T-helper 1 cell treated with Interleukin-12 subunit alpha and Interleukin-12 subunit beta and Interleukin-4 antibody, amounts not matched to agents 30 μg/mL and 1 μg/mL, for 36 hours (primary cell): ENCODE data around the gene P2RX2.

ENCODE experiments used
- H3K27ac Mint-ChIP-seq: one replicate; pipeline ENCODE4 v1.8.0; 2021; ENCODE audit warnings: mild to moderate bottlenecking, mixed read lengths
- H3K27me3 Mint-ChIP-seq: one replicate; pipeline ENCODE4 v1.8.0; 2021; ENCODE audit warnings: low read depth, mixed read lengths
- H3K36me3 Mint-ChIP-seq: one replicate; pipeline ENCODE4 v1.8.0; 2021; ENCODE audit warnings: low read depth, mixed read lengths
- H3K4me1 Mint-ChIP-seq: one replicate; pipeline ENCODE4 v1.8.0; 2021; ENCODE audit warnings: low read depth, mixed read lengths
- H3K4me3 Mint-ChIP-seq: one replicate; pipeline ENCODE4 v1.8.0; 2021; ENCODE audit warnings: mild to moderate bottlenecking, moderate library complexity, mixed read lengths
- H3K9me3 Mint-ChIP-seq: one replicate; pipeline ENCODE4 v1.8.0; 2021; ENCODE audit warnings: mixed read lengths

The P2RX2 gene

DNA sequence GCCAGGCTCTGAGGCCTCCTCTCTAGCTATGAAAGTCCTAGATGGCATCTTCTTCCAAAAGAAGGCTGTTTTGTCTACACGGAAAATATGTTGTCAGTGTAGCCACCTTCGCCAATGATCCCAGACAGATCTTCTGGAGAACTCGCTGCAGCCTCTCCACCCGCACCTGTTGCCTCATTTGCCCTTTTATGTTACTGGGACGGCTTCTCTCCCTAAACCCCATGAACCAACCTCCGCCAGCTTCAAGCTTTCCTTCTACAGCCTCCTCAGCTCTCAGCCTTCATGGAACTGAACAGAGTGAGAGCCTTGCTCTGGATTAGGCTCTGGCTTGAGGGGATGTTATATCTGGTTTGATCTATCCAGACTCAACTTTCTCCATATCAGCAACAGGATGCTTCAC lies 10.8 kb downstream of the P2RX2 start:
- Mint-ChIP-seq H3K27me3 (no peaks in the 10 kb centered on the region), H3K4me3 (no peak overlapping the region), H3K36me3 (peaks cover 38% of the 10 kb centered on the region), H3K9me3 (no peaks in the 10 kb centered on the region), H3K27ac (no peak overlapping the region), H3K4me1 (no peaks in the 10 kb centered on the region)

DNA sequence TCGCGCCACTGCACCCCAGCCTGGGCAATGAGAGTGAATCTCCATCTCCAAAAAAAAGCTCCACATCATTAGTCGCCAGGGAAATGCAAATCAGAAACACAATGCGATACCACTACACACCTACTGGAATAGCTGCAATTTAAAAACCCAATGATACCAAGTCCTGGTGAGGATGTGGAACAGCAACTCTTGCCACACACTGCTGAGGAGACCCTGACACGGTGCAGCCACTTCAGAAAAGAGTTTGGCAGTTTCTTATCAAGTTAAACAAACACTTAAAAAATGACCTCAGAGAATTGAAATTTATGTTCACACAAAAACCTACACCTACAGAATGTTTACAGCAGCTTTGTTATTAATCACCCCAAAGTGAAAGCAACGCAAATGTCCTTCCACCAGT lies 12.1 kb downstream of the P2RX2 start:
- Mint-ChIP-seq H3K4me3 (no peak overlapping the region), H3K27ac (no peak overlapping the region), H3K4me1 (no peaks in the 10 kb centered on the region), H3K27me3 (no peaks in the 10 kb centered on the region), H3K36me3 (peaks cover 48% of the 10 kb centered on the region), H3K9me3 (no peaks in the 10 kb centered on the region)

DNA sequence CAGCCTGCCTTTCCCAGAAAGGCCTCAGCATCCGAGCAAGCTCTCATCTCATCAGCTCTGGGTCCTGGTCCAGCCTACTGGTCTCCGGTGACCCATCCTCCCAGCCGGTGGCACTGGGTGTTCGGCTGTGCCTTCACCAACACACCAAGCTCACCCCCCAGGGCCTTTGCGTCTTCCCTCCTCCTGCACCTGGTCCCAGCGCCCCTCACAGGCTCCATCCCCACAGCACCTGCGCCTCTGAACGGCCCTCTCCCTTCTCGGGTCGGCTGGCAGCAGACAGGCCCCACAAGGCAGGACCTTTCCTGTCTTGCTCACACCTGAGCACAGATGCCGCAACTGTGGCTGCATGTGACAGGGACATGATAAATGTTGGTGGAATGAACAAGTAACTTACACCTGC lies 13.1 kb downstream of the P2RX2 start:
- H3K27me3 Mint-ChIP-seq: no peaks in the 10 kb centered on the region
- H3K27ac Mint-ChIP-seq: no peak overlapping the region
- H3K4me1 Mint-ChIP-seq: no peaks in the 10 kb centered on the region
- peaks cover 52% of the 10 kb centered on the region for H3K36me3 Mint-ChIP-seq
- no peaks in the 10 kb centered on the region for H3K9me3 Mint-ChIP-seq
- no peak overlapping the region for H3K4me3 Mint-ChIP-seq

DNA sequence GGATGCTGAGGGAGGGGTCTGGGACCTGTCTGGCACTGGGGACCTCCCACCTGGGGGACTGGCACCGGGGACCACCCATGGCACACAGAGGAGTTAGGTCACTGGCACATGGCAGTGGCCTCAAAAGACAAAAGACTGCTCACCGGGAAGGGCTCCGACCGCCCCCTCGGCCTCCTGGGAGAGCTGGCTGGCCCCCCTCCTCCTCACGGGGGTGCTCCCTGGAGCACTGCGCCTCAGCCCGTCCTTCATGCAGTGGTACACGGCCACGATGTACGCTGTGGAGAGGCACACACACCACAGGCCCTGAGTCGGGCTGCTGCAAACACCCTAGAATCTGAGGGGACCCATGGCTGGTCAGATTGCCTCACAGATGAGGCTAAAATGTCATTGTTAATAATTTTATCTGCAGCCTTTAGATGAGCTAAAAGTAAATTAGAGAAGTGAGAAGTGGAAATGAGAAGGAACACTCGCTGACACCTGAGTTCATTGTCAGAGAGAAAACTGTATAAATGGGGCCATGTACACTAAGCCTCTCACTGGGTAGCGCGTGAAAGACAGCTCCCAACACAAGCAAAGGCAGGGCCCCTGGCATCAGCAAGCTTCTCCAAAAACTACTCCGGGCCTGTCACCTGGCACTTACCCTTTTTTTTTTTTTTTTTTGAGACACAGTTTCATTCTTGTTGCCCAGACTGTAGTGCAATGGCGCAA lies 14.1 kb downstream of the P2RX2 start:
- no peaks in the 10 kb centered on the region for H3K9me3 Mint-ChIP-seq

DNA sequence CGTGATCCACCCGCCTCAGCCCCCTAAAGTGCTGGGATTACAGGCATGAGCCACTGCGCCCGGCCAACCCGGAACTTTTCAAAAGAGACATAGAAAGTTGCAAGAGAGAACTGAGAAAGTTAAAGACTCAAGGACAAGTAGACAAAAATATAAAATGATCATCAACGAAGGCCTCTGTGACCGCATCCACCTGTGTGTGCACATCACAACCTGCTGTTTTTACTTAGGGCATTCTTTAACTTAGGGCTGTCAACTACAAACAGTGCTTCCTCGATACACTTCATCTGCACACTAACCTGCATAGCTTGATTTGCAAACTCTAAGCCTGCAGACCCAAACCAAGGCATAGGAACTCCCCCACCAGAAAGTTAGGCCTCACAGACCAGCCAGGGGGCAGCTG lies 14.8 kb downstream of the P2RX2 start:
- no peak overlapping the region for H3K4me3 Mint-ChIP-seq
- no peaks in the 10 kb centered on the region for H3K9me3 Mint-ChIP-seq
- H3K27me3 Mint-ChIP-seq: no peaks in the 10 kb centered on the region
- peaks cover 11% of the 10 kb centered on the region for H3K4me1 Mint-ChIP-seq
- no peak overlapping the region for H3K27ac Mint-ChIP-seq
- peaks cover 64% of the 10 kb centered on the region for H3K36me3 Mint-ChIP-seq

More for the DNA sequence above, 14.1 kb downstream of the P2RX2 start:
- no peak overlapping the region for H3K4me3 Mint-ChIP-seq
- H3K4me1 Mint-ChIP-seq: peaks cover 7% of the 10 kb centered on the region
- no peaks in the 10 kb centered on the region for H3K27me3 Mint-ChIP-seq
- no peak overlapping the region for H3K27ac Mint-ChIP-seq
- H3K36me3 Mint-ChIP-seq: peaks cover 59% of the 10 kb centered on the region

DNA sequence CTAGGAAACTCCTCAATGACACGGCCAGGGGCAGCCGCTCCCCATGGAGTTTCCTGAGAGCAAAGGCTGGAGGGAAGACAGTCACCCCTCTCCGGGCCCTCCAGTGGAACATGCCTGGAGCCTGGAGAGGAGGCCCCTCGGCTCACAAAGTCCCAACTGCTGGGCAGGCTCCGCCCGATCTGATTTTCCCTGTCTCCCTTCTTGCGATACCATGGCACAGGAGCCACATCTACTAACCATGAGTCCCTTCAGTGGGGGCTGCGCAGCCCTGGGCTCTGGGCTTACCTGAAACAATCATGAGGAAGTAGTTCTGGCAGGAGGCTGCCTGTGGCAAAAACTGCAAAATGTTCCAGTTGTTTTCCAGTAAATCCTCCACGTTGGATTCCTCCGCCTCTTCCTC lies 15.3 kb downstream of the P2RX2 start:
- peaks cover 11% of the 10 kb centered on the region for H3K4me1 Mint-ChIP-seq
- no peak overlapping the region for H3K4me3 Mint-ChIP-seq
- H3K36me3 Mint-ChIP-seq: peaks cover 62% of the 10 kb centered on the region
- H3K9me3 Mint-ChIP-seq: no peaks in the 10 kb centered on the region
- H3K27me3 Mint-ChIP-seq: no peaks in the 10 kb centered on the region
- no peak overlapping the region for H3K27ac Mint-ChIP-seq

DNA sequence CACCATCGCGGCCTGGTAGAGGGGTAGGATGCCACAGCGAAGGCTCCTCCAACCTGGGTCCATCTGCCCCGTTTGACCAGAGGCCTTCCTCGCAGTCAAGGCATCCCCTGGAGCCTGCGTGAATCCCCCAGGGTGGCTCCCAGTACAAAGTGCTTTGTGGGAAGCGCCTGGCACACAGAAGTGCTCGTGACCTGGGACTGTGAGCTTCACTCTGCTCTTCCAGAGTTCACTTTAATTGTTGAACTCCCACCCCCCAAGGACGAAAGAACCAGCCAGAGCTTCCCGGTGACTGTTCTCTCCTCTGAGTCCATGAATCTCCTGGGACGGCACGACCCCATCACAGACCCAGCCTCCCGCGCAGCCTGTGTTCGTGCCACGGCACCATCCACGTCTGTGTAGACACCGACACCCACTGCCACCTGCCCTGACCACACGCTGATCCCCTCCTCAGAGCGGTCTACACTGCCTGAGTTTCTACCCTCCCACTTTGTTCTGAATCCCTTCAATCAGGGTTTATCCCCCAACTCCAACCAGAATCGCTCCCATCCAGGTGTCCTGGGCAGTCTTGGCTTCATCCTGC lies 15.9 kb downstream of the P2RX2 start:
- H3K4me1 Mint-ChIP-seq: peaks cover 11% of the 10 kb centered on the region
- H3K27me3 Mint-ChIP-seq: no peaks in the 10 kb centered on the region
- H3K27ac Mint-ChIP-seq: no peak overlapping the region
- no peak overlapping the region for H3K4me3 Mint-ChIP-seq
- no peaks in the 10 kb centered on the region for H3K9me3 Mint-ChIP-seq
- H3K36me3 Mint-ChIP-seq: peaks cover 59% of the 10 kb centered on the region

DNA sequence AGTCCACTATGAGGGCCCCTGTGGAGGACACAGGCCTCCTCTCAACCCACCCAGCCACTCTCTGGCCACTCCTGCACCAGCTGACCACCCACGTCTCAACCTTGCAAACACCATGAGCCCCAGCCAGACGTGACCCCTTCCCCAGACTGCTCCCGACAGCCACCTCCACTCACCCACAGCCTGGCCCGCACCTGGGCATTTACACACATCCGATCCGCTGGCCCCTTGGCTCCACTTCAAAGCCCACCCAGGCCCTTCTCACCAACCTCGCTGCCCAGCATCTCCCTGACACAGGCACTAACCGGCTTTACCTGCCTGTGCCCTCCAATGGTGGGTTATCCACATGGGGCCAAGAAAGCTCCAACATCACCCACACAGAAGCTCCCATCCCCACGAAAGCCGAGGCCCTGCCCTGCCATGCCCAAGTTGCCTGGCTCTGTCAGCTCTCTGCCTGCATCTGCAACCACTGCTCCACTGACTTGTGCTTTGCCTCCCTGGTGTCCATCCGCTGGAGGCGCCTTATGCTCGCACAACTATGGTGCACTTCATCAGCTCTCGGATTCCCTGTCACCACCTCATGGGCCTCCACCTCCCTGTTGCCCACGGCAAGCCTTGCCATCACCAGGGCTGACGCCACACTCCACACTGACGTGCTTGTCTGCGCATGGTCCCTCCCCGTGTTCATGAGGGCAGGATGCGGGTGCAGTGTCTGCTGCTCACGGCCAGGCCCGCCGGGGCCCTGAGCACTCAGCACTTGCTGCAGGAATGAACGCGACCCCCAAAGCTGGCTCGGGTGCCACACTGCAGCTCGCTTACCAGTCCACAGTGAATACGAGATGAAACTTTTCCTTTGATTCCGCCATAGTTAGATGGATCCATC lies 16.7 kb downstream of the P2RX2 start:
- H3K4me1 Mint-ChIP-seq: peaks cover 11% of the 10 kb centered on the region
- no peaks in the 10 kb centered on the region for H3K9me3 Mint-ChIP-seq
- H3K36me3 Mint-ChIP-seq: peaks cover 55% of the 10 kb centered on the region
- no peak overlapping the region for H3K27ac Mint-ChIP-seq
- H3K4me3 Mint-ChIP-seq: no peak overlapping the region
- H3K27me3 Mint-ChIP-seq: no peaks in the 10 kb centered on the region

DNA sequence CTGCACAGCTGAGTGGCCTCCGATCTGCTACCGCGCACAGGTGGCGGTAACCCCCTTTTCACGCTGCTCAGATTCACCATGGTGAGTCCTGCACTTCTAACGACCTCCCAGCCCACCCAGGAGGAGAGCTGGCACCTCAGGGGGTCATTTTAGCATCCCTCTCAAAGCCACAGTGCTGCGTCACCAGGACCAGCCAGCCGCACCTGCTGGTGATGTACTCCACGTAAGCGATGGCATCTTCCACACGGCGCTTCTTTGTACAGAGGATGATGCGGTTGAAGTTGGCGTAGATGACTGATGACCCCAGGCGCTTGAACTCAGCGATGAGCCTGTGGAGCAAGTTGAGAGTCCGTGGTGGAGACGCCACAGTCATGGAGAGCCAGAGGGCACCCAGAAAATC lies 19.2 kb downstream of the P2RX2 start:
- peaks cover 44% of the 10 kb centered on the region for H3K36me3 Mint-ChIP-seq
- H3K9me3 Mint-ChIP-seq: no peaks in the 10 kb centered on the region
- no peaks in the 10 kb centered on the region for H3K27me3 Mint-ChIP-seq

DNA sequence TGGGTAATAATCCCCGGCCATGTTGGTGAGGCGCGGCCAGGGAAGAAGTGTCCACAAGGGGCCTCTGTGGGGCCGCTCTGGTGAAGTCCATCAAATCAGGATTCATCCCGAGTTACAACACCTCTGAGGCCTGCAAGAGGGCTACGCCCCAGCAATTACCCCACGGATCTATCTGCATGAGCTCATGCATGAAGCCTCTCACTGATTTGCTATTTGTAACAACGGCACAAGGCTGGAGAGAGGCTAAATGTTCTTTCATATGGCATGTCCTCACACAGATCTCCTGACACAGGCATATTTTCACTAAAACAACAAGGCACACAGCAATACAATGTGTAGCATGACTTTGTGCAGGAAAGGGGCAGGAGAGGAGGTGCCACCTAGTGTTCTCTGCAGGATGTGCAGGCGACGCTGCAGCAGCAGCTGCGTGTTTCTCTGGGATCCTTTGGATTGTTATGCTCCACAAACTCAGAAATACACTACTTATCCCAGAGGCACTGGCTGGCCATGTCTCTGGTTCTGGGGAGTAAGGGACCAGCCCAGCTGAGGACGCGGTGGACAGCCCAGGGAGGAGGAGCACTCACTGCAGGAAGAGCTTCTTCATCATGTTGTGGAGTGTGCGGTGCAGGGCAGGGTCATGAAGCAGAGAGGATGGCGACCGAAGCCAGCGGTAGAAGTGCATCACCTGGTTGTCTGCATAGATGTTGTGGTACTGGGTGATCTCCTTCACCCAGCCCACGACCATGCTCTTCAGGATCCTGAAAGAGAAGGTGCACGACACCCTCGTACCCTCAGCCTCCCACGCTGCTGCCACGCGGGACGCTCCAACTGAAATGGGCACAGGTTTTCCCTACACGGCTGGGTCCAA lies 20.2 kb downstream of the P2RX2 start:
- Mint-ChIP-seq H3K9me3 (no peaks in the 10 kb centered on the region), H3K36me3 (peaks cover 45% of the 10 kb centered on the region), H3K4me1 (peaks cover 11% of the 10 kb centered on the region), H3K4me3 (no peak overlapping the region), H3K27ac (no peak overlapping the region), H3K27me3 (no peaks in the 10 kb centered on the region)

More for the DNA sequence above, 19.2 kb downstream of the P2RX2 start:
- H3K4me3 Mint-ChIP-seq: no peak overlapping the region
- peaks cover 11% of the 10 kb centered on the region for H3K4me1 Mint-ChIP-seq
- no peak overlapping the region for H3K27ac Mint-ChIP-seq

DNA sequence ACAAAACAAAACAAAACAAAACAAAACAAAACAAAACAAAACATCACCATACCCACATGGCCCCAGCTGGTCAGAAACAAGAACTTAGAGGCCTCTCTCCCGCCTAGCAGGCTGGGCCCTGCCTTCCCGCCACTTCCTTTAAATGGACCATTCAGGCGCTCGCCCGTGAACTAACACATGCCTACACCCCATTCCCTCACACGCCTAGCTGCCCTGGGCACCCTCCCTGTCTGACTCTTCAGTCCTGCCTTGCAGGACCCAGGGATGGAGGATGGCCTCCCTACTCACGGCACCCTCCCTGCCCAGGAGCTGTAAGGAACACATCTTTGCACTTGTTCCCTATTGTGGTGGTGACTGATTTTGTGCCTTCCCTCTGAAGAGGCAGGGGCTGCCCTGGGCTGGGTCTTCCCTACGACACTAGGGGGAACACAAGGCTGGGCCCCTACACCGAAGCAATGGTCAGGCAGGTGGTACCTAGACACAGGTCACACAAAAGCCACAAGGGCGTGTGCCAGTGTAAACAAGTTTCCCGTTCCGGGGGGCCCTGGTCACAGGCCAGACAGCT lies 21.5 kb downstream of the P2RX2 start:
- no peak overlapping the region for H3K27ac Mint-ChIP-seq
- H3K36me3 Mint-ChIP-seq: peaks cover 36% of the 10 kb centered on the region
- H3K4me3 Mint-ChIP-seq: no peak overlapping the region

DNA sequence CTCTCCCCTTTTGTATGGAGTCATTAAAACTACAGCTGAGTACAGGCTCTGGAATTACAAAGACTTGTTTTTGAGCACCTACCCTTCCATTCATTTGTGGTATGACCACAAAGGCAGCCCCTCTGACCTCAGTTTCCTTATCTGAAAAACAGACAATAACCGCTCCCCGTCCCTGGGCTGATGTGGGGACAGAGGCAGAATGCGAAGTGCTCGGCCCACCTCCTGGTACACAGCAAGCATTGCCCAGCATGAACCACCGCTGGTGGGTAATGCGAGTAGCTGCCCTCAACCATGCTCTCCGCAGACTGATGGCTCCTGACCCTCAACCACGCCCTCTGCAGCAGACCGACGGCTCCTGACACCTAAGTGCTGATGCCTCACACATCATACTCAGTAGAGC lies 22.4 kb downstream of the P2RX2 start:
- peaks cover 11% of the 10 kb centered on the region for H3K4me1 Mint-ChIP-seq
- no peaks in the 10 kb centered on the region for H3K9me3 Mint-ChIP-seq
- H3K27me3 Mint-ChIP-seq: no peaks in the 10 kb centered on the region
- H3K36me3 Mint-ChIP-seq: peaks cover 29% of the 10 kb centered on the region
- H3K27ac Mint-ChIP-seq: no peak overlapping the region
- no peak overlapping the region for H3K4me3 Mint-ChIP-seq

More for the DNA sequence above, 21.5 kb downstream of the P2RX2 start:
- H3K9me3 Mint-ChIP-seq: no peaks in the 10 kb centered on the region
- no peaks in the 10 kb centered on the region for H3K27me3 Mint-ChIP-seq
- H3K4me1 Mint-ChIP-seq: peaks cover 11% of the 10 kb centered on the region

DNA sequence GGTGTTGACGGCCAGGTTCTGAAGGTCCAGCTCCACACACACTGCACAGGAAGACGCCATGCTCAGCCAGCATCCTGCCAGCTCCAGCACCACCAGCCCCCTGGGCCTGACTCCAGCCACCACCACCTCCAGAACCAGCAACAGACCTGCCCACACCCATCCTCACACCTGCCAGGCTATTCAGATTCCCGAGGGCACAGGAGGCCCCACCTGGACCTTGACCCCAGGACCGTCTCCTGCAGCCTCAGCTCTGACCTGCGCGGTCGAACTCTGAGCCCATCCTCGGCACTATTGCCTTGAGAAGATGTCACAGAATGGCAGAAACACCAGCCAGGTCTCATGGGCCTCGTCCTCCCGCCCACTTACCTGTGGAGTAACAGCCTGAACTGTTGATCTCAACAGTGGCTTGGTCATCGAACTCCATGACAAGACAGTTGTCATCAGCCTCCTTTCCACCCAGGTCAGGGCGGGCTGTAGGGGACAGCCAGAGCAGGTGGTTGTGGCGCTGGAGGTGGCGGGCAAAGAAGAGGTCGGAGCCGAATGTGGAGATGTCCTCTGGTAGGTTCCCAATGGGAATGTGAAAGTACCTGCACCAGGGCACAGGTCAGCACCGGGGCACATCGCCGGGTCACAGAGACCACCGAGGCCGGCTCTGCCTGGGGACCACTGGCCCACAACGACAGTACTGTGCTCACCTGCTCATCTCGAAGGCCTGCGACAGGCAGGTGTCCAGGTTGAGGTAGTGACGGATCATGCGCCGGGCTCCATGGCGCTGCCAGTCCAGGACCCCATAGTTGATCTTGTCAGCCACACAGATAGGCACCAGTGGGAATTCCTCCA lies 23.5 kb downstream of the P2RX2 start:
- Mint-ChIP-seq H3K4me1 (peaks cover 9% of the 10 kb centered on the region), H3K27me3 (no peaks in the 10 kb centered on the region), H3K9me3 (no peaks in the 10 kb centered on the region), H3K4me3 (no peak overlapping the region), H3K27ac (no peak overlapping the region), H3K36me3 (peaks cover 28% of the 10 kb centered on the region)
